ENCODE data around the gene ARRDC3. TPM values are rescaled to one million over a fixed set of nuclear protein-coding genes. Genes with fewer than 3 reads are reported as not detected.

ARRDC3 gene
- total and polyA plus RNA-seq, 2 experiments from 2014 or later, result 11.9 to 16.5 TPM

GRCh38 chr5:91369480-91369879 lies 13.6 kb downstream of the ARRDC3 start:
- no peak overlapping the region for H3K27ac Mint-ChIP-seq
- no peaks in the 10 kb centered on the region for H4K20me1 ChIP-seq (replicated peaks; ENCODE audit: insufficient read depth)
- no peaks in the 10 kb centered on the region for H3K4me1 ChIP-seq (ENCODE audit: insufficient read depth)

More at GRCh38 chr5:91369480-91369879, 13.6 kb downstream of the ARRDC3 start:
- no peak for DNase-seq (ENCODE audit: low spot score)
- H3K9me3 Mint-ChIP-seq, result no peaks in the 10 kb centered on the region
- Histone ChIP-seq H3K36me3 (ENCODE audit: insufficient read depth) (peaks cover 13% of the 10 kb centered on the region), H3K27ac (ENCODE audit: low read depth) (no peak overlapping the region; the same call in 1 of the 2 replicates), H3K79me2 (replicated peaks; ENCODE audit: insufficient read depth) (no peaks in the 10 kb centered on the region), H3K27me3 (ENCODE audit: insufficient read depth) (no peaks in the 10 kb centered on the region), H3F3A (replicated peaks; ENCODE audit: low read depth) (no peaks in the 10 kb centered on the region), H3K9me2 (ENCODE audit: insufficient read depth) (no peaks in the 10 kb centered on the region), H3K4me2 (no peak overlapping the region), H3K4me3 (no peak overlapping the region), H2AFZ (no peak overlapping the region)
- no peak for ATAC-seq
- H3K36me3 Mint-ChIP-seq (ENCODE audit: low read depth), result peaks cover 61% of the 10 kb centered on the region
- H3K27me3 Mint-ChIP-seq (ENCODE audit: insufficient read depth, low read depth, poor library complexity), result peaks cover 3% of the 10 kb centered on the region
- no peak for TF ChIP-seq ZNF114 (CRISPR knock-in tag; IDR thresholded peaks at IDR 0.05)
- no peak for TF ChIP-seq NANOG (IDR thresholded peaks at IDR 0.05; ENCODE audit: borderline replicate concordance)
- TF ChIP-seq EZH2phosphoT487 (IDR thresholded peaks at IDR 0.05; ENCODE audit: unreplicated experiment), result no peak
- TF ChIP-seq ETS1 (IDR thresholded peaks at IDR 0.05), result no peak
- TF ChIP-seq ZNF462 (CRISPR knock-in tag; IDR thresholded peaks at IDR 0.05), result no peak
- TF ChIP-seq STAT1 (IDR thresholded peaks at IDR 0.05; ENCODE audit: unreplicated experiment), result no peak
- TF ChIP-seq JUNB (IDR thresholded peaks at IDR 0.05; ENCODE audit: unreplicated experiment), result no peak
- no peak for TF ChIP-seq POLR2AphosphoS5 (IDR thresholded peaks at IDR 0.05; ENCODE audit: low read depth)
- TF ChIP-seq CTCF (conservative IDR thresholded peaks at IDR 0.05; ENCODE audit: low read depth in 2 of 2), result no peak
- no peak for TF ChIP-seq ZNF331 (CRISPR knock-in tag; IDR thresholded peaks at IDR 0.05; ENCODE audit: low read depth)
- no peak for TF ChIP-seq EZH2 (IDR thresholded peaks at IDR 0.05; ENCODE audit: low read depth, unreplicated experiment)
- TF ChIP-seq CREB1 (CRISPR knock-in tag; IDR thresholded peaks at IDR 0.05; ENCODE audit: low read depth), result no peak
- TF ChIP-seq REST (IDR thresholded peaks at IDR 0.05; ENCODE audit: unreplicated experiment), result no peak
- H3K4me3 Mint-ChIP-seq, result no peak overlapping the region
- H3K4me1 Mint-ChIP-seq, result no peaks in the 10 kb centered on the region
